A204.1 (cell line): ENCODE measurements around the gene DYRK1A.

Experiments
- FAIRE-seq: peaks from 2 replicates; lab custom pipeline; 2012; peaks lifted over from hg19 to GRCh38; lab: Jason Lieb, UNC

DYRK1A gene

DNA sequence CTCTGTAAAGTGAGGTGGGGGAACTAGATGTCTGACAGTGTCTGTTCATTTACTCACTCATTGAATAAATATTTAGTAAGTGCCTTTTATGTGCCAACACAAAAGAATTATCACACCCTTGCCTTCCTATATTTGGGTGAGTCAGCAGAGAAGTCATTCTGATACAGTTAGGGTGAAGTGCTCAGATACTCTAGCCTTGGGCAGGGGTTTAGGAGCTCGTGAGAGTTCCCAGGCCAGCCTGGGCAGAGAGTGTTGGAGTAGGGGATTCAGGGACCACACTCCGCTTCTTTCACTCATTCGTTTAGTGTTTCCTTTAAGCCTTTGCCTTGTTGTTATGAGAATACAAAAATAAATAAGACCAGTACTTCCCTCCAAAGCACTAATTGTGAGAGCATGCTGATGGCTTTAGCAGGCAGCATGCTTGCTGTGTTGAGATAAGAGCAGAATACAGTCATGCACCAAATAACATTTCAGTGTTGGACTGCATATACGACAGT, 83.9 kb downstream of the DYRK1A start:
- no peak for FAIRE-seq

DNA sequence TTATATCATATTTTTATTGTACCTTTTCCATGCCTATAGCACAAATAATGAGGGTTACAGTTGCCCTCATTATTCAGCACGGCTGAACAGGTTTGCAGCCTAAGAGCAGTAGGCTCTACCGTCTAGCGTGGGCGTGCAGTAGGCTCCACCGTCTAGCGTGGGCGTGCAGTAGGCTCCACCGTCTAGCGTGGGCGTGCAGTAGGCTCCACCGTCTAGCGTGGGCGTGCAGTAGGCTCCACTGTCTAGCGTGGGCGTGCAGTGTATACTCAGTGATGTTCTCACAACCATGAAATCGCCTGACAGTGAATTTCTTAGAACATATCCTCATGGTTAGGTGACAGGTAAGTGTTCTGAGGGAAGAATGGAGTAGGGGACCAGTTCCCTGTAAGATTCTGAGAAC, 84.9 kb downstream of the DYRK1A start:
- no peak for FAIRE-seq

DNA sequence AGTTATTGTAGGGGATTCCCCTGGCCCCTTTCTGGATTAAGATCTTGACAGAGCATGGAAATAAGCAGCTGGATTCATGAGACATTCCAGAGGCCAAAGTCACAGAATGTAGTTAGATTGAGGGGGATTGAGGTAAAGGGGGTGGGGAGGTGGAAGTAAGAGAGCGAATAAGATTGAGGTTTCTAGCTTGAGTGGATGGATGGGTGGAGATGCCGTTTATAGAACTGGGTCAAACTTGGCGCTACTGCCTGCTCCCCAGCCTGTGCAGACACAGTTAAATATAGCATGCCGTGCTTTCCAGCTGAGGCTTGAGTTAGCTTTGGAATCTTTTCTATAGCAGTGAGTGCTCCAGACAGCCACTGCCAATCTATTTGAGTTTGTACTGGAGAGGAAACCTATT, 85.7 kb downstream of the DYRK1A start:
- no peak for FAIRE-seq

DNA sequence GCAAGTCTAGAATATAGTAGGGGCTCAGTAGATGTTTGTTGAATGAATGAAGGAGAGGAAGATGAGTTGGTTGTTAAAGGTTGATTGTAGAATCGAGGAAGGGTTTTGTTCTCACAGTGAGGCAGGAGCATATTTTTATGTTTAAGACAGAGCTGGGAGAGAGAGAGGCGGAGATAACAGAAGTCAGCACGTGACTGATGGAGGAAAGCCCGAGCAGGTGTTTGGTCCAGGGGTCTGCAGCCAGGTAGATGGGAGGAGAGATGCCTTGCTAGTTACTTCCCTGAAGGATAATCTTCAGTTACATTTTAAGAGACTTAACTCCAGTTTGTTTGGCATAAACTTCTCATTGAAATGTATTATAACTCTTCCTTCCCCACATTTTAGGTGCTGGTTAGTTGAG, 86.8 kb downstream of the DYRK1A start:
- no peak for FAIRE-seq

DNA sequence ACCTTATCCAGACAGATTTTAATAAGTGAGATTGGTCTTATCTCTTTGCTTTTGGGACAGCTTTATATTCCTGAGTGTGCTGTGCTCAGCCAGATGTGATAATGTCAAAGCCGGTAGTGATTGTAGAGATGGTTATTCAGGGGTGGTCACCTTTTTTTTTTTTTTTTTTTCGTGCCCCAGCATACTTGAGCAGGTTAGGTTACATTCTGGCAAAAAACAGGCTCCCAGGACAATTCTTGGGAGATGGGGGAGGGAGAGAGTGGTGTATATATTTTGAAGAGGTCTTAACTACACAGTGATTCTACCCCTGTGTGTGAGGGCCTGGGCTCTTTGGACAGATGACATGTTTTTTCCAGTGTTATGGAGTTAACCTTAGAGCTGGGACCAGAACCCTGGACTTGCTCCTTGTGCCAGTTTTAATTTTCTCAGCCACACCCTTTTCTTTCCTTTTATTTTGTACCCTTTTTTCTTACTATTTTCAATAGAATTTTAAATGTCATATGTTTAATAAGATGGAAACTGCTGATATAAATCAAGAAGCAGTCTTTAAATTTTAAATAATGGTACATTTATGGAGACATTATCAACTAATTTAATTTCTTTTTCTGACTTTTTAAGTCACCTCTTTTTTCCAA, 88.4 kb downstream of the DYRK1A start:
- FAIRE-seq, result no peak

DNA sequence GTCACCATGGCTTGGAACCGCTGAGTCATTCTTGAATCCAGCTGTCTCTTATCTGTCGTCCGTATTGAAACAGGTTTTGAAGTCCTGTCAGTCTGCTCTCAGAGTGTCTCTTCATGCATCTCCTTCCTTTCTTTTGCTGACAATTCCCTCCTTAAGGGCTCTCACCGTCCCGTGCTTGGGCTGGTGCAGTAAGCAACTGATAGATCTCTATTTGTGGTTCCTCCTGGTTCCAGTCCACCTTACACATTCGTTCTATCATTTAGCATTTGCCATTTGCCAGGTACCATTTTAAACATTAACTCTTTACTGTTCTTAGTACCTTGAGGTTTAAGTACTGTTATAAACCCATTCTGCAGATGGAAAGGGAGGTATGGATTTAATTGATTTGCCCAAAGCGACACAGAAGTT, 88.9 kb downstream of the DYRK1A start:
- no peak for FAIRE-seq

DNA sequence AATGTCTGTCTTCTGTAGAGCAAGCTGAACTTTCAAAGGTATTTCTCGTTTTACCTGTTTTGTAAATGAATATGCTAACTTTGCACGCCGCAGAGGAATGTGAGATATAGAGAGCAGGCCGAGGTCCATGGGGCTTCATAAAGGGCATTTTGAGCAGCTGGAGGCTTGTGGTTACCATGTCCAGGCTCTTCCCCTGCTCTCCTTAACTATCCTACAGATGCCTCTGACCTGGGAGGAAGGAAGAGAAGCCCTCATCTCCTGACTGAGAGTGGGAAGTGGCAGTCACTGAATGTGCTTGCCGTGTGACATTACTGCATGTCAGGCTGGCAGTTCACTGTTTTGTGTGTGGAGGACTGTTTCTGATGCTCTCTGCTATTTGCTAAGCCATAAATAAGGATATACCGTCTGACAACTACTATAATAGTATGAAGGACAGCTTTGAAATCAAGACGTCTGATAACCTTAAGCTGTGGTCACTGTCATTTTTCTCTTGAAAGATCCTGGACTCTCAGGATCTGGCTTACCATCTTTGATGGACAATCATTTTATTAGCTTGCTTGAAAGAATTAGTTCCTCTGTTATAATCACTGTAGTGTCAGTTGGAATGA, 92.2 kb downstream of the DYRK1A start:
- FAIRE-seq, result no peak

DNA sequence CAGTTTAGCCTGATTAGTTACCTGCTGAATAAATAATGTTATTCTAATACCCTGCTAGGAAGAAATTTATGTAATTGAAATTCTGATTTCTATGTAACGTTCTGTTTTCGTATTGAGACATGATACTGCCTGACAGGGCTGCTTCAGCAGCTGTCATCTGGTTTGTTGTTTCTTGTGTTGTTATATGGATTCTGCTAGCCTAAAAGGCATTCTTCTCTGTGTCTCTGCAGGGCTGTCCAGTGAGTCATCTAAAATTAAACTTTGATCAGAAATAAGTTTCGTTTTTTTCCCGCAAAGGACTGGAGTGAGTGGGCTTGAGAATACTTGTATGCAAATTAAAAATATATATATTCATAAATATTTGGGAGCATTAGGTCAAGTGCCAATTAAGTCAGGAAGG, 93.0 kb downstream of the DYRK1A start:
- FAIRE-seq, result no peak

DNA sequence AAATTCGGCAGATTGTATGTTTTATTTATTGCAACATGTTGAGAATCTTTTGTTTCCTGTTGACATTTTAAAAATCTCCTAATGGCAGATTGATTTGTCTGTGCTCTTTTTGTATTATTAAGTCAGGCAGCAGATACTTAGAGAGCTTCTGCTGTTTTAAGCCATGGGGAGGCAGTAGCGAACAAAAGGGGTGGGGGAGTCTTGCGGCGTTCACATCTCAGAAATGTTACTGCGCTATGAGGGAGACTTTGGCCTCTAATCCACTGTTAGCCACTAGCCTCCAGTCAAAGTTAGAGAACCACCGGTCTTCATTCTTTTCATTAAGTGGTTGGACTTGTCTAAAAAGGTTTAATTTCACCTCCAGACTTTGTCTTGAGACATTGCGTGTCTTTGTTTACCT, 93.6 kb downstream of the DYRK1A start:
- FAIRE-seq, result no peak

DNA sequence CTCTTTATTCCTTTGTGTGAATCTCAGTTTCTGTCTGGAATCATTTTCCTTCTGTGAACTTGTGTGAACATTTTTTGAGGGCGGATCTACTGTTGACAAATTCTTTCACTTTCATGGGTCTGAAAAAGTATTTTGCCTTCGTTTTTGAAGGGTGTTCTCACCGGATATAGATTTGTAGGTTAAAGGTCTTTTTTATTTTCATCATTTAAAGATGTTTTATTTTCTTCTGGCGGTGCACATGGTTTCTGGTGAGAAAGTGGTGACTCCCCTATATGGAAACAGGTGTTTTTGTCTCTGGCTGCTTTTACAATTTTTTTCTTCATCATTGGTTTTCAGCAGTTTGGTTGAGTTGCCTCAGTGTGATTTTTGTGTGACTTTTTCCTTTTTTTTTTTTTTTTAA, 94.9 kb downstream of the DYRK1A start:
- FAIRE-seq, result no peak

DNA sequence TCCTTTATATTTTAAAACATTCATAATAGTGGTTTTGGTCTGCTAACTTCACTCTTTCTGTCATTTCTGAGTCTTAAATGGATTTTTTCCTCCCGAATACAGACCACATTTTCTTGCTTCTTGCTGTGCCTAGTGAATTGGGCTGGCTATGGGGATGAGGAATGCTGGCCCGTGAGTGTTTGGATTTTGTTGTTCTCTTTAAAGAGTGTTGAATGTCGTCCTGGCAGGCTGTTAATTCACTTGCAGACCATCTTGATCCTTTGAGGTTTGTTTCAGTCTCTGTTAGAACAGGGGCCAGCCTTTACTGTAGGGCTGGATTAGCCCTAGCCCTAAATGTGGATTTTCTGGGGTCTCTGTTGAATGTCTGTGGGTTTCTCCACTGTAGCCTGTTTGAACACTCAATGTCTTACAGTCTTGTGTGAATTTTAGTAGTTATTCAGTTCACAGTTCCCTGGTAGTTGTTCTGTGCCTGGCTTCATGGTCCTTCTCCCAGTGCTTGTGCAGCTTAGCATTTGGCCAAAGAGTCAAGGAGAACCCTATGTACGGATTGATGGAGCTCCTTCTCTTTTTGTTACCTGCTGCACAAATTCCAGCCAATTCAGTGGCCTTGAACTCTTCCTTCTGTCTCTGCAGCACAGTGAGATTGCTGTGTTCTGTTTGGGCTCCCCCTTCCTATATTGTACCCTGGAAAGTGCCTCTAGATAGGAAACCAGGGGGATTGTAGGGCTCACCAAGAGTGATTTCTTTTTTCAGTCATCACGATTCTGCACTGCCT, 95.7 kb downstream of the DYRK1A start:
- no peak for FAIRE-seq

DNA sequence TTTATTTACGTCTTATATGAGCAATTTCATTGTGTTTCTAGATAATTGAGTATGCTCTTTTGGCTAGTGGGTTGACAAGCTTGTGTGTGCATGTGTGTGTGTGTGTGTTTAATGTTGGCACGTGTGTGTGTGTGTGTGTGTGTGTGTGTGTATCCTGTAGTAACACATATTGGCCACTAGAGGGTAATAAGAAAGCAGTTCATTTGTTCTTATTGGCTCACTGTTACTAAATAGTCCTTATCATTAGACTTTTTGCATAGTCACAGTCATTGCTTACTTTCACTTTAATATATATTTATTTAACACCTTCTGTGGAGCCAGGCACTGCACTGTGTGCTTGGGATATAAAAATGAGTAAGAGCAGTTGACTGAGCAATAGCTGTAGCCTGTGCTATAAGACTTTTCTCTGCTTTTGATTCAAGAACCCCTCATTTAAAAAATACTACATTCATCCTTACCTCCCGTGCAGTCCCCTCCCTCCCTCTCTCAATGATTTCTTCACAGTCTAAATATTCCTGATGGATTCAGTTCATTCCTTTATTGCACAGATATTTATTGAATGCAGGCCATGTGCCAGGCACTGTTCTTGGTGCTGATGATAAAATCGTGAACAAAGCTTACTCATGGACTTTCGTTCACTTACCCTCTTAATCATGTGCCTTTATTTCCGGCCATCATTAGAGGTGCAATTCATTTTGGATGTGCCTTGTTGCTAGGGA, 96.7 kb downstream of the DYRK1A start:
- no peak for FAIRE-seq

DNA sequence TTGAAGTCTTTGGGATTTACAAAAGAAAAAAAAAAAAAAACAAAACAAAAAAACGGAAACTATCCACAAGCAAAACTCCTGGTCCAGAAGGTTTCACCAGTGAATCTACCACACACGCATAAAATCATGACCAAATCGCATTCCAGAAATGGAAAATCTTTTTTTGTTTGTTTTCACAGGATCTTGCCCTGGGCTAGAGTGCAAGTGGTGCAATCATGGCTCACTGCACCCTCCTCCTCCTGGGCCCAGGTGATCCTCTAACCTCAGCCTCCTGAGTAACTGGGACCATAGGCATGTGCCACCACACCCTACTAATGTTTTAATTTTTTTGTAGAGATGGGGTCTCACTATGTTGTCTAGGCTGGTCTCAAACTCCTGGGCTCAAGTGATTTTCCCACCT, 100.5 kb downstream of the DYRK1A start:
- no peak for FAIRE-seq

DNA sequence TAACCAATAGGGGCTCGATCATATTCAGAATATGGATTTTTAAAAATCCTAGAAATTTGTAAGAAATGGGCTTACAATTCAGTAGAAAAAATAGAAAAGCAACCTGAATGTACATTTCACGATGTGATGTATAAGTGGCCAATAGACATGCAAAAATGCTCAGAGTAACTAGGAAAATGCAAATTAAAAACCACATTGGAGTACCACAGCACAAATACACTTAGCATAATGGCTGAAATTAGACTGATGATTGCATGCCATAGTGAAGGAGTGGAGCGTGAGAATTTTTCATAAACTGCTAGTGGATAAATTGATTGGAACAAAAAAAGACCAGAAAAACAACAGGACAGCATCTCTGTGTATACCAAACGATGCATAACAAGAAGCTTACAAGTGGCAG, 102.3 kb downstream of the DYRK1A start:
- no peak for FAIRE-seq

DNA sequence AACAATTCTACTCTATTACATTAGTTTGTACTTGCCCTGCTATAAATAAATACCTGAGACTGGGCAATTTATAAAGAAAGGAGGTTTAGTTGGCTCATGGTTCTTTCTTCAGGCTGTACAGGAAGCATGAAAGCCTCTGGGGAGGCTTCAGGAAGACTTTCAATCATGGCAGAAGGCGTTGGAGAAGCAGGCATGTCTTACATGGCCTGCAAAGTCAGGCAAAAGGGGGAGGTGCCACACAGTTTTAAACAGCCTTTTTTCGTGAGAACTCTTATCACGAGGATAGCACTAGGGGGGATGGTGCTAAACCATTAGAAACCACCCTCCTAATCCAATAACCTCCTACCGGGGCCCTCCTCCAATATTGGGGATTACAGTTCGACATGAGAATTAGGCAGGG, 102.9 kb downstream of the DYRK1A start:
- FAIRE-seq, result no peak

DNA sequence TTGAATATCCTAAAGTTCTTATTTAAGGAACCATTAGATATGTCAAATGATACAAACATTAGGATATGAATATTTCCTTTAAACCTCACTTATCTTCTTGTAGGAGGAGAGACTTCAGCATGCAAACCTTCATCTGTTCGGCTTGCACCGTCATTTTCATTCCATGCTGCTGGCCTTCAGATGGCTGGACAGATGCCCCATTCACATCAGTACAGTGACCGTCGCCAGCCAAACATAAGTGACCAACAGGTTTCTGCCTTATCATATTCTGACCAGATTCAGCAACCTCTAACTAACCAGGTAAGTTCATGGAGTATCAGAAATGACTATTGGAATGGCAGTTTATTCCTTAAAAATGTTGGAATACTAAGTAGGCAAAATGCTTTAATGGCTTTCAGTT, 106.0 kb downstream of the DYRK1A start:
- FAIRE-seq, result no peak

DNA sequence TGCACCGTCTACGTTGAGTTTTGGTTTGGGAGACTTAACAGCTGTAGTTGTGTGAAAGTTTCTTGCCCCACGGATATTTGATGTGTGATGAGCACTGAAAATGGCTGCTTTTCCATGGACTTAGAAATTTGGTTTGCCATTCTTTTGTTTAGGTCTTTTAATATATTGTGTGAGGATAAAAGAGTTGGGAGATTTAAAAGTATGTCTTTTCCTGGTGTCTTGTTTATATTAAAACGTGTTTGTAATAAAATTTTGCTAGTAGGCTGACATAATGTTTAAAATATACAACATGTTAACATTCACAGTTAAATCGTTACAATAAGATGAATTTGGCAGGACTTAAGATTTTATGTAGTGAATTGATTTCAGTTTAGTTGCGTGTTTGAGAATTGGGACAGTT, 106.9 kb downstream of the DYRK1A start:
- FAIRE-seq, result no peak

DNA sequence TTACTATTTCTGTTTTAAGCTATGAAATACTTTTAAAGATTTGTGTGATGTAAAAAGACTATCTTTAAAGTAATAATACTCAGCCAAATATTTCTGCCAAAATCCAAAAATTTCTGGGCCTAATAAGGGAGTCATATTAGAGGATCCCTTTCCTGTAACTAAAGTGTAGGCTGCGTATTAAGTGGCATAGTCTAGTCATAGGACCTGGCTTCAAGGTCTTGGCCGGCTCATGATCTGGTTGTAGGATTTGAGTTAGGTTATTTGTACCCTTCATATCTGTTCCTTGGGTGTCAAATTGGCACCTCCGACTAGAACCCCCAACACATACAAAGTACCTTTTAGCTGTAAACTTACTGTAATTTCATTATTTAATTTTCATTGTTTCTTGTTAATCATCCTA, 107.8 kb downstream of the DYRK1A start:
- FAIRE-seq, result no peak

DNA sequence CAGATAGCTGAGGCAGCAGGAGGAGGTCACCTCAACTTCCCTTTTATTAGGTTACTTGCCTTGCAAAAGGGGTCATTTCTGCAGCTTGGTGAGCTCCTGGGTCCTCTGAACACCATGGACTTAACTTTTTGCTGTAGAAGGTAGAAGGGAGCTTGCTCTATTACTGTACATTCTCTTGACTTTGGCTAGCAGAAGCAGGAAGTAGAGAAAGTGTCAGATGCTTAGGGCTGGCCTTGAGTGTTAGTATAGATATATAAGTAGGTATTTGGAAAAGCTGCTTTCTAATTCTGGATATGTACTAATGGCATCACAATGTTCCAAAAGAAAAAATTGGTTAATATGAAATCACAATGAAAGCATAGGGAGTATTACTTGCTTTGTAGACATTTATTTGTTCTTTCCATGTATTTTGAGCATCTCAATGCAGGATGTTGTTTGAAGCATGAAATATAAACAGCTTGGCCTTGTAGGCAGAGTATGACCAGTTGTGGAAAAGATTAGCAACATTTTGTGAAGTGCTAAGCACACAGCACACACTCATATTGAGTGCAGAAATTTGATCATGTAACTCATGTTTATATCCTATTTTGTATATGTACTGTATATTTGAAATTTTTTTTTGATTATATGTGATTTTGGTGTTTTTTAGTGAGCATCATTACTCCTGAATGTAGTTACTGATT, 108.8 kb downstream of the DYRK1A start:
- no peak for FAIRE-seq

DNA sequence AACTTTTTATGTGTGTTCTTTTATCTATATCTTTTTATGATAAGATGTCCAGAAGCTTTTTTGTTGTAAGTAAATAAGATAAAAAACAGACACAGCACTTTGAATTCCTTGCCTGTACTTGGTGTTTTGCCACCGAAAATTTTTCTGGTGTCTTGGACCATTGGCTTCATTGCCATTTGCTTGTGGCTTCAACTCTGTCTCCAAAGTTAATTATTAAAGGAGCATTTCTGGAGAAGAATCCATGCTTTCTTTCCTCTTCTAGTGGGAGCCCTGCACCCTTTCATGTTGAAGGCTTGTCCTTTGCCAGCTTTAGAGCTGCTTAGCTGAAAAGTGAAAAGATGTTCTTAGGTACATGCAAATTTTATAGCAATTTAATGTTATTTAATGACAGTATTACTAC, 112.2 kb downstream of the DYRK1A start:
- FAIRE-seq, result no peak

DNA sequence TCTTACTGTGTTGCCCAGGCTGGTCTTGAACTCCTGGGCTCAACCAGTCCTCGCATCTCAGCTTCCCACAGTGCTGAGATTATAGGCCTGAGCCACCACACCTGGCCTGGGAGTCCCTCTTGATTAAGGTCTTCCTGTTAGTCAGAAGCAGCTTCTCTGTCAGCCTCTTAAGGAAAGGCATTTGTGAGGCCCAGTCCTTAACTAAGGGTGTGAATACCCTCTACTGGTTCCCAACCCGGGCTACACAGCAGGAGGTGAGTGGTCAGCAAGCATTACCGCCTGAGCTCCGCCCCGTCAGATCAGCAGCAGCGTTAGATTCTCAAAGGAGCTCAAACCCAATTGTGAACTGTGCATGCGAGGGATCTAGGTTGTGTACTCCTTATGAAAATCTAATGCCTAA, 117.2 kb downstream of the DYRK1A start:
- no peak for FAIRE-seq
